ENCODE data around the gene DCAF8. TPM values are rescaled to one million over a fixed set of nuclear protein-coding genes. Genes with fewer than 3 reads are reported as not detected.
A peak's percentile ranks its signal among the peaks of the same experiment; 100 is the strongest.

DCAF8 gene
- total and polyA plus RNA-seq, 2 of the 4 experiments (the other 2 are of a cell fraction) = 83.3 to 83.8 TPM

- no peak for TF ChIP-seq ELK1 (IDR thresholded peaks at IDR 0.05; ENCODE audit: borderline replicate concordance, low read depth, low read length)
Measured at GRCh38 chr1:160219062-160219929, 43.1 kb downstream of the DCAF8 start (continued).

- Histone ChIP-seq H3K4me3 (ENCODE audit: insufficient read depth, low read depth, low read length) (no peak overlapping the region), H4K91ac (ENCODE audit: insufficient read depth, low read depth, low read length) (no peak overlapping the region), H3K4me2 (ENCODE audit: low read depth, low read length) (no peak overlapping the region), H3K4ac (ENCODE audit: low read depth, low read length) (no peak overlapping the region), H2AK5ac (ENCODE audit: low read depth, low read length) (no peak overlapping the region), H2AK9ac (replicated peaks; ENCODE audit: low read depth, low read length, poor library complexity) (no peak overlapping the region), H3K79me1 (ENCODE audit: low read depth in 1 of 2, low read length in 2 of 2) (peaks cover 10 to 43% of the 10 kb centered on the region in 2 experiments; a peak in 3 of 4 replicates), H3K56ac (ENCODE audit: extremely low read depth, insufficient read depth, low read length) (no peak overlapping the region), H3K4me1 (ENCODE audit: control insufficient read depth, insufficient read depth, low read length) (peaks cover 21% of the 10 kb centered on the region), H3K9ac (ENCODE audit: low read depth, low read length) (no peak overlapping the region), H2BK15ac (ENCODE audit: low read depth, low read length) (no peak overlapping the region), H4K5ac (ENCODE audit: low read depth, low read length) (no peak overlapping the region), H3K36me3 (ENCODE audit: control insufficient read depth, insufficient read depth, low read length) (peaks cover 67% of the 10 kb centered on the region), H4K8ac (ENCODE audit: low read depth in 2 of 2, low read length in 2 of 2) (no peak overlapping the region), H2BK120ac (ENCODE audit: low read depth, low read length) (no peak overlapping the region), H3K27me3 (ENCODE audit: control insufficient read depth, insufficient read depth, low read length) (no peaks in the 10 kb centered on the region), H3K9me3 (ENCODE audit: control insufficient read depth, insufficient read depth, low read length) (no peaks in the 10 kb centered on the region), H3K9me1 (ENCODE audit: insufficient read depth, low read length) (peaks cover 4% of the 10 kb centered on the region), H3K18ac (ENCODE audit: low read depth, low read length) (no peak overlapping the region), H3K27ac (ENCODE audit: insufficient read depth, low read length) (peak overlapping the region; percentile 13; the same call in 1 of the 2 replicates), H3K23ac (ENCODE audit: low read depth, low read length) (no peak overlapping the region), H4K20me1 (ENCODE audit: insufficient read depth, low read length) (peaks cover 46% of the 10 kb centered on the region), H2AFZ (replicated peaks; ENCODE audit: low read length, poor library complexity) (no peak overlapping the region), H2BK5ac (ENCODE audit: low read depth, low read length, poor library complexity, severe bottlenecking) (no peak overlapping the region), H3K14ac (replicated peaks; ENCODE audit: low read depth, low read length) (no peak overlapping the region), H2BK20ac (ENCODE audit: low read depth, low read length) (no peak overlapping the region)
- BruUV-seq (replicated peaks) = no TSS peak
- POLR2A ChIA-PET (ENCODE audit: unreplicated experiment) = no interaction called here
- in situ Hi-C loops (cut with MboI; ENCODE audit: low sequenced_read_pairs) = no loop called here
- ATAC-seq (ENCODE audit: low read depth) (no peak), DNase-seq (no peak)
- dilution Hi-C loops (cut with HindIII; ENCODE audit: low sequenced_read_pairs, unreplicated experiment) = loop anchor here (10.0 kb wide), 1 partner anchor 113 kb away; no protein-coding TSS in a partner anchor
- intact Hi-C loops (cut with micrococcal nuclease) = loop anchor here (10.0 kb wide), 1 partner anchor 293 kb away; the partner anchor contains the start of gene TAGLN2
- 47% methylated on average over 3 of the region's 10 CpGs; no CpG with 5 or more reads in 1 of the 2 experiments for WGBS, 2 experiments (ENCODE audit: extremely low coverage in 2 of 2, insufficient read length in 1 of 2)
- CTCF ChIA-PET = interaction anchor here (1.6 to 5.2 kb wide), 2 partner anchors 25 to 116 kb away, joined by 4 to 63 read pairs; no protein-coding TSS in a partner anchor
- TF ChIP-seq ELK1 (IDR thresholded peaks at IDR 0.05; ENCODE audit: borderline replicate concordance, low read depth, low read length) (no peak), MAFK (IDR thresholded peaks at IDR 0.05; ENCODE audit: low read depth, low read length) (no peak), BHLHE40 (IDR thresholded peaks at IDR 0.05; ENCODE audit: low read depth, low read length) (no peak), RAD21 (IDR thresholded peaks at IDR 0.05; ENCODE audit: low read length) (no peak), CTCF (conservative IDR thresholded peaks at IDR 0.05; ENCODE audit: low read depth, low read length) (no peak), CHD1 (IDR thresholded peaks at IDR 0.05; ENCODE audit: low read depth, low read length) (no peak), POLR2A (IDR thresholded peaks at IDR 0.05; ENCODE audit: low read depth, low read length) (no peak), CEBPB (IDR thresholded peaks at IDR 0.05; ENCODE audit: low read depth, low read length) (no peak), SMC3 (IDR thresholded peaks at IDR 0.05; ENCODE audit: low read depth, low read length) (no peak), MXI1 (IDR thresholded peaks at IDR 0.05; ENCODE audit: borderline replicate concordance, low read depth, low read length) (no peak)
Measured at GRCh38 chr1:160217481-160218051, 44.8 kb downstream of the DCAF8 start.

Data from IMR-90 (cell line).